ENCODE results near the gene C17orf113. TPM values are rescaled to one million over a fixed set of nuclear protein-coding genes. Genes with fewer than 3 reads are reported as not detected.

The C17orf113 gene
- total and polyA plus RNA-seq, 2 experiments from 2014 or later = 0.46 to 1.1 TPM

DNA sequence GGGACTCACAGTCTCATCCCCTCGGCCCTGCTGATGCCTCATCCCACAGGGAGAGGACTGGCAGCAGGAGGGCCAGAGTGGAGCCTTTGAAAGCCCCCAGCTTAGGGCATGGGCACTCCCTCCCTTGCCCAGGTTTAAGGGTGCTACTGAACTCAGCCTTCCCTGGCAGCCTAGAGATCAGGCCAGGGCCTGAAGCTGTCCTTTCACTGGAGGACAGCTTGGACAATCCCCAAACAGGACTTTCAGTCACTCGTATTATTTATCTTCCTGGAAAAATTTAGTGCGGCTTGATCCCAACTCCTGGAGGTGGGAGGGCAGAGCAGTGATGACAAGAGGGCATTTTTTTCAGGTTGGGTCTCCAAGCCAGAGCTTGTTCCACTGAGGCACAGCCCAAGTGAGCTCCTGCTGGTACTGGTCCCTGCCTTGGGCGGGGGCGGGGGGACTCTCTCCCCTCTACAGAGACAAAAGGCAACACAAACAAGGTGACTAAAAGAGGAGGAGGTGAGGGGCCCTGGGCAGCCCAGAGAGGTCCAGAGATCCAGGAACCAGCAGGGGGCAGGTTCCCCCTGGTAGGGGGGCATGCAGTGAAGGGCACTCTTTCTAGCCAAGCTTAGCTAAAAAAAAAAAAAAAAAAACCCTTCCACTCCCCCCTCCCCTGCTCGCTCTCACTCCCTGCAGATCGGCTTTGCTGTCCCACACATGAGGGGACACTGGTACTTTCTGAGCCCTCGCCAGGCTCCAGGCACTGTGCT is 46.1 kb upstream of the C17orf113 start:
- no peak for DNase-seq (ENCODE audit: low spot score)
- TF ChIP-seq, protein P1, sequence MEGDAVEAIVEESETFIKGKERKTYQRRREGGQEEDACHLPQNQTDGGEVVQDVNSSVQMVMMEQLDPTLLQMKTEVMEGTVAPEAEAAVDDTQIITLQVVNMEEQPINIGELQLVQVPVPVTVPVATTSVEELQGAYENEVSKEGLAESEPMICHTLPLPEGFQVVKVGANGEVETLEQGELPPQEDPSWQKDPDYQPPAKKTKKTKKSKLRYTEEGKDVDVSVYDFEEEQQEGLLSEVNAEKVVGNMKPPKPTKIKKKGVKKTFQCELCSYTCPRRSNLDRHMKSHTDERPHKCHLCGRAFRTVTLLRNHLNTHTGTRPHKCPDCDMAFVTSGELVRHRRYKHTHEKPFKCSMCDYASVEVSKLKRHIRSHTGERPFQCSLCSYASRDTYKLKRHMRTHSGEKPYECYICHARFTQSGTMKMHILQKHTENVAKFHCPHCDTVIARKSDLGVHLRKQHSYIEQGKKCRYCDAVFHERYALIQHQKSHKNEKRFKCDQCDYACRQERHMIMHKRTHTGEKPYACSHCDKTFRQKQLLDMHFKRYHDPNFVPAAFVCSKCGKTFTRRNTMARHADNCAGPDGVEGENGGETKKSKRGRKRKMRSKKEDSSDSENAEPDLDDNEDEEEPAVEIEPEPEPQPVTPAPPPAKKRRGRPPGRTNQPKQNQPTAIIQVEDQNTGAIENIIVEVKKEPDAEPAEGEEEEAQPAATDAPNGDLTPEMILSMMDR (IDR thresholded peaks at IDR 0.05; ENCODE audit: poor library complexity) = no peak
- no peak for TF ChIP-seq EZH2 (IDR thresholded peaks at IDR 0.05; ENCODE audit: borderline replicate concordance)
- H3K27ac ChIP-seq = no peak overlapping the region
- no peaks in the 10 kb centered on the region for H3K9me3 ChIP-seq (ENCODE audit: low read depth)
- H3K4me1 ChIP-seq (ENCODE audit: insufficient read depth) = peaks cover 7% of the 10 kb centered on the region
- WGBS (ENCODE audit: low lambda C conversion rate, missing lambda C conversion rate) = 72% methylated on average over 6 of the region's 8 CpGs
- no peaks in the 10 kb centered on the region for H3K79me2 ChIP-seq
- peaks cover 23% of the 10 kb centered on the region for H3K27me3 ChIP-seq
- no peaks in the 10 kb centered on the region for H4K20me1 ChIP-seq (ENCODE audit: insufficient read depth, poor library complexity, severe bottlenecking)
- H3K36me3 ChIP-seq (replicated peaks; ENCODE audit: insufficient read depth, low read depth) = no peaks in the 10 kb centered on the region
- no peak overlapping the region for H3K4me2 ChIP-seq
- no peaks in the 10 kb centered on the region for H3K9me2 ChIP-seq (replicated peaks; ENCODE audit: insufficient read depth)
- H3K4me3 ChIP-seq = no peak overlapping the region
- H2AFZ ChIP-seq = no peak overlapping the region

DNA sequence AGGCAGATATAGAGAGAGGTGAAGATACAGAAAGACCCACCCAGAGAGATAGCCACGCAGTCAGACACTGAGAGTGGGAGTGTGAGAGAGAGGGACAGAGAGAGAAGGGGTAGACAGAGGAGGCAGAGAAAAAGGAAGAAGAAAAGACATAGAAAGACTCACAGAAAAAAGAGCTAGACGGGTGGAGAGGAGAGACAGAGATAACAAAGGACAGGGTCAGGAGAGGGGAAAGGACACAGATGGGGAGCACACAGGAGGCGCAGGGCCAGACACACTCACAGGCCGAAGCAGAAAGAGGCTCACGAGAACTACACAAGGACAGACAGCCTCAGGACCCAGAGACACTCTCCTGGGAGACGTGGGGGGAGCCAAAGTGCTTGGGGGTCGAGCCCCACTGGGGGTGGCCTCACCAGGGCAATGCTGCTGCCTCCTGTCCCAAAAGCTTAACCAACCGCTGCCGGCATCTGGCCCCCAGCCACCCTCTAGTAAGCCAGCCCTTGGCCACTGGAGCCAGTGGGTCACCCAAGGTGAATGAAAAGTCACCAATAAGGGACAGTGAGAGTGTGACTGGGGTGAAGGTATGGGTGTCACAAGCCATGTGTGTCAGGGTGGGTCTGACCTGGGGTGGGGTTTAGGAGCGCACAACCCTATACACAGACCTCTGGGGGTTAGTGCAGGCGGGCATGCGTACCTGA is 44.1 kb upstream of the C17orf113 start:
- peaks cover 23% of the 10 kb centered on the region for H3K27me3 ChIP-seq
- H3K9me2 ChIP-seq (replicated peaks; ENCODE audit: insufficient read depth) = no peaks in the 10 kb centered on the region
- no peak overlapping the region for H3K4me2 ChIP-seq
- H3K36me3 ChIP-seq (replicated peaks; ENCODE audit: insufficient read depth, low read depth) = no peaks in the 10 kb centered on the region
- no peak for DNase-seq (ENCODE audit: low spot score)
- H3K4me1 ChIP-seq (ENCODE audit: insufficient read depth) = peaks cover 7% of the 10 kb centered on the region
- H3K79me2 ChIP-seq = no peaks in the 10 kb centered on the region
- no peak overlapping the region for H3K27ac ChIP-seq
- whole genome bisulfite sequencing (ENCODE audit: low lambda C conversion rate, missing lambda C conversion rate) = 86% methylated on average over 12 of the region's 12 CpGs
- TF ChIP-seq EZH2phosphoT487 (IDR thresholded peaks at IDR 0.05; ENCODE audit: low read depth, severe bottlenecking, unreplicated experiment) (no peak), EZH2 (IDR thresholded peaks at IDR 0.05; ENCODE audit: borderline replicate concordance) (no peak)
- TF ChIP-seq, protein P1 (IDR thresholded peaks at IDR 0.05; ENCODE audit: poor library complexity) = no peak
- no peaks in the 10 kb centered on the region for H4K20me1 ChIP-seq (ENCODE audit: insufficient read depth, poor library complexity, severe bottlenecking)
- H3K9me3 ChIP-seq (ENCODE audit: low read depth) = no peaks in the 10 kb centered on the region
- no peak overlapping the region for H3K4me3 ChIP-seq
- H2AFZ ChIP-seq = no peak overlapping the region

DNA sequence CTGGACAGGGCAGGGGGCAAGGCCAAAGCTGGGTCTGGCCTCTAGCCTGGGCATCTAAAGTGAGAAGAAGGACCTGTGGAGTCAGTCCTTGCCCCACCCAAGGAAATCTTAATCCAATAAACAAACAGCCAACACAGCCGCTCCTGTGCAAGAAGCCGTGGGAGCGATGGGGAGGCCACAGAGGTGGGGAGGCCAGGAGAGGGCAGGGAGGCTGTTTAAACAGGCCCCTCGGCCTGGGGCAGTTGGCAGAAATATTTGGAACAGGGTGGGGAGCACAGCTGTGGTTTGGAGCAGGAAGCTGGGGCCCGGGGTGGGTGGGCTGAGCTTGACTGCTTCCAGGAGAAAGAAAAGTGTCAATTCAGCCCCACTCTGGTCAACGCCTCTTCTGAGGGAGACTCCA is 42.5 kb upstream of the C17orf113 start:
- DNase-seq (ENCODE audit: low spot score) = no peak
- Histone ChIP-seq H3K4me3 (no peak overlapping the region), H3K27ac (no peak overlapping the region), H3K4me2 (no peak overlapping the region), H3K36me3 (replicated peaks; ENCODE audit: insufficient read depth, low read depth) (no peaks in the 10 kb centered on the region), H3K9me3 (ENCODE audit: low read depth) (no peaks in the 10 kb centered on the region), H2AFZ (no peak overlapping the region), H3K27me3 (peaks cover 20% of the 10 kb centered on the region), H4K20me1 (ENCODE audit: insufficient read depth, poor library complexity, severe bottlenecking) (no peaks in the 10 kb centered on the region), H3K4me1 (ENCODE audit: insufficient read depth) (peaks cover under 1% of the 10 kb centered on the region), H3K79me2 (no peaks in the 10 kb centered on the region), H3K9me2 (replicated peaks; ENCODE audit: insufficient read depth) (no peaks in the 10 kb centered on the region)
- 77% methylated on average over 5 of the region's 6 CpGs for WGBS (ENCODE audit: low lambda C conversion rate, missing lambda C conversion rate)
- TF ChIP-seq EZH2phosphoT487 (IDR thresholded peaks at IDR 0.05; ENCODE audit: low read depth, severe bottlenecking, unreplicated experiment) = no peak
- TF ChIP-seq, protein P1 (IDR thresholded peaks at IDR 0.05; ENCODE audit: poor library complexity) = no peak
